ENCODE data around the gene S100A6. TPM values are rescaled to one million over a fixed set of nuclear protein-coding genes. Genes with fewer than 3 reads are reported as not detected.
A peak's percentile ranks its signal among the peaks of the same experiment; 100 is the strongest.

The S100A6 gene
- total and polyA plus RNA-seq, 11 donors = 157 to 1,213 (median 360) TPM

- WGBS, 4 donors = 51 to 71% (median 61%) methylated on average over 9 to 10 of the region's 10 CpGs
- Histone ChIP-seq H3K36me3 (peaks cover 0 to 18% (median 0%) of the 10 kb centered on the region in 9 donors), H3K9me3 (no peaks in the 10 kb centered on the region), H3K27ac (peak overlapping the region; percentile 38 to 93 (median 82)), H3K27me3 (no peaks in the 10 kb centered on the region), H3K4me3 (peak overlapping the region in 11 of 12 donors; percentile 21 to 71 (median 55)), H3K4me1 (peaks cover 11 to 100% (median 40%) of the 10 kb centered on the region in 12 donors)
- TF ChIP-seq POLR2A (IDR thresholded peaks at IDR 0.05) (no peak), CTCF (IDR thresholded peaks at IDR 0.05) (no peak)
- no peak for ATAC-seq
- DNase-seq = no peak
- intact Hi-C loops (cut with DNase I) = loop anchor here in 1 of 10 donors (1.0 kb wide), 1 partner anchor 22 kb away; no protein-coding TSS in a partner anchor
Measured at GRCh38 chr1:153544453-153545066, 8.8 kb upstream of the S100A6 start.

GRCh38 chr1:153543736-153544135, 7.9 kb upstream of the S100A6 start:
- no peak for DNase-seq
- H3K27me3 ChIP-seq = no peaks in the 10 kb centered on the region
- peaks cover 0 to 18% (median 0%) of the 10 kb centered on the region in 9 donors for H3K36me3 ChIP-seq
- TF ChIP-seq CTCF (IDR thresholded peaks at IDR 0.05) = no peak
- no peak for TF ChIP-seq POLR2A (IDR thresholded peaks at IDR 0.05)
- intact Hi-C loops (cut with DNase I) = no loop called here
- H3K9me3 ChIP-seq = no peaks in the 10 kb centered on the region
- H3K4me3 ChIP-seq = peak overlapping the region in 8 of 12 donors; percentile 40 to 71 (median 57)
- H3K27ac ChIP-seq = peak overlapping the region in 4 of 12 donors; percentile 73 to 93 (median 86)
- H3K4me1 ChIP-seq = peaks cover 9 to 93% (median 31%) of the 10 kb centered on the region in 12 donors
- no peak for ATAC-seq
- WGBS, 4 donors = 83 to 91% (median 87%) methylated on average over 4 of the region's 4 CpGs

DNA sequence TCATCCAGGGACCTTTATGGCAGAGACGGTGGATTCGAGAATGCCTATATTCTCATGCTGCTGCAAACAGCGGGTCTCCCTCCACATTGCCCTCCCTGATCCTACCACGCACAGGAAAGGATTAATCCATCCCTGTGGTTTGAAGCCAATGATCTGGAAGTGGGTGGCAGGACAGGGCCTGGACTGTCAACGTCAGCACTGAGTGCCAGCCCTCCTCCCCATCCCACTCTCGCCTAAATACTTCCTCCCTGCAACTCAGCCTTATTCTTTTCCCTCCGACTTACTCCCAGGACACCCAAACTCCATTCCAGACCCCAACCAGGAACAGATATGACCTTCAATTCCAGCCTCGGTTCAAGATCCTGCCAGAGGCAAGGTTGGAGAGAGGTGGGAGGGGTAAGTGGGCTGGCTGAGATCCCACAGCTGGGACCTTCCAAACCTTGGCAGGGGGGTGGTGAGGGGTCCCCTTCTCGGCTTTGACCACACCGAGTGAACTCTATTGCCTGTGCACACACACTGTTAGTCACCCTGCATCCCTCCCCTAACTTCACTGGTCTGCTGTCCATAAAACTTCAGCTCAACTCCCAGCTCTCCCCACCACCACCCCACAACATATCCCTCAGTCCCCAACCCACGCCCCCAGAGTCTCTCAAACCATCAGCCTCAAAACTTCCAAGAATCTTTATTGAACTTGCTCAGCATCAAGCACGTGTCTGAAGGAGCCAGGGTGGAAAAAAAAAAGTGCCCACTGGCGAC, 7.3 kb upstream of the S100A6 start:
- Histone ChIP-seq H3K4me3 (peak overlapping the region in 2 of 12 donors; percentile 66 to 68), H3K4me1 (peaks cover 3 to 90% (median 26%) of the 10 kb centered on the region in 12 donors), H3K27ac (peak overlapping the region in 3 of 12 donors; percentile 6 to 93 (median 86)), H3K36me3 (peaks cover 0 to 18% (median 0%) of the 10 kb centered on the region in 9 donors), H3K27me3 (no peaks in the 10 kb centered on the region), H3K9me3 (no peaks in the 10 kb centered on the region)
- no peak for TF ChIP-seq CTCF (IDR thresholded peaks at IDR 0.05)
- no peak for TF ChIP-seq POLR2A (IDR thresholded peaks at IDR 0.05)
- DNase-seq = no peak
- intact Hi-C loops (cut with DNase I) = no loop called here
- WGBS, 4 donors = 82 to 89% (median 85%) methylated on average over 13 of the region's 13 CpGs
- ATAC-seq = no peak

All from heart left ventricle (tissue), 16 donors.